IPS-11a (cell line): ENCODE results near the gene ELP4.
A peak's percentile ranks its signal among the peaks of the same experiment; 100 is the strongest.

Source experiments
- H3K4me3 ChIP-seq: one replicate; pipeline ENCODE4 v1.5.1; 2013; ENCODE audit warnings: low read depth, low read length, control low read depth

The ELP4 gene

GRCh38 chr11:31819621-31820437, 310.3 kb downstream of the ELP4 start:
- H3K4me3 ChIP-seq: no peak overlapping the region

- no peak overlapping the region for H3K4me3 ChIP-seq
Measured at GRCh38 chr11:31820438-31820818, 310.9 kb downstream of the ELP4 start.

- no peak overlapping the region for H3K4me3 ChIP-seq
Measured at GRCh38 chr11:31821235-31821764, 311.7 kb downstream of the ELP4 start.

GRCh38 chr11:31821766-31822165, 312.2 kb downstream of the ELP4 start:
- H3K4me3 ChIP-seq: no peak overlapping the region

- no peak overlapping the region for H3K4me3 ChIP-seq
Measured at GRCh38 chr11:31822175-31822926, 312.8 kb downstream of the ELP4 start.

GRCh38 chr11:31822927-31823643, 313.5 kb downstream of the ELP4 start:
- no peak overlapping the region for H3K4me3 ChIP-seq

- no peak overlapping the region for H3K4me3 ChIP-seq
Measured at GRCh38 chr11:31823644-31824331, 314.2 kb downstream of the ELP4 start.

- no peak overlapping the region for H3K4me3 ChIP-seq
Measured at GRCh38 chr11:31824332-31824878, 314.8 kb downstream of the ELP4 start.

- peak overlapping the region; percentile 8 for H3K4me3 ChIP-seq
Measured at GRCh38 chr11:31824879-31825837, 315.6 kb downstream of the ELP4 start.

- peak overlapping the region; percentile 8 for H3K4me3 ChIP-seq
Measured at GRCh38 chr11:31825838-31826484, 316.4 kb downstream of the ELP4 start.

GRCh38 chr11:31826536-31827438, 317.2 kb downstream of the ELP4 start:
- peak overlapping the region; percentile 41 for H3K4me3 ChIP-seq

GRCh38 chr11:31827455-31828206, 318.1 kb downstream of the ELP4 start:
- H3K4me3 ChIP-seq: peak overlapping the region; percentile 41

GRCh38 chr11:31828217-31828616, 318.6 kb downstream of the ELP4 start:
- no peak overlapping the region for H3K4me3 ChIP-seq

- no peak overlapping the region for H3K4me3 ChIP-seq
Measured at GRCh38 chr11:31830406-31830805, 320.8 kb downstream of the ELP4 start.

- no peak overlapping the region for H3K4me3 ChIP-seq
Measured at GRCh38 chr11:31834237-31834636, 324.7 kb downstream of the ELP4 start.
